DOHH2 (cell line): ENCODE measurements around the gene SIPA1L2.

Experiments used
- H3F3A ChIP-seq: fragments of 200-600 bp; sonication (generic), shearing (Covaris generic); 2 replicates; pipeline ENCODE4 v1.6.0; 2016; ENCODE audit warnings: antibody characterized with exemption, mild to moderate bottlenecking; ENCODE audit not compliant: control insufficient read depth, insufficient read depth
- H3K27ac ChIP-seq: fragments of 200-600 bp; sonication (generic); 2 replicates; pipeline ENCODE4 v1.5.1; 2014; ENCODE audit warnings: low read depth, mild to moderate bottlenecking, low read length, moderate library complexity
- H3K27me3 ChIP-seq: fragments of 200-600 bp; sonication (generic); 2 replicates; pipeline ENCODE4 v1.6.1; 2014; ENCODE audit warnings: mild to moderate bottlenecking, low read length, mixed read lengths; ENCODE audit not compliant: control insufficient read depth
- H3K36me3 ChIP-seq: fragments of 200-600 bp; sonication (generic); 2 replicates; pipeline ENCODE4 v1.6.1; 2014; ENCODE audit warnings: mild to moderate bottlenecking, low read length, moderate library complexity, mixed read lengths; ENCODE audit not compliant: control insufficient read depth
- H3K4me1 ChIP-seq: fragments of 200-600 bp; sonication (generic); 2 replicates; pipeline ENCODE4 v1.6.1; 2014; ENCODE audit warnings: mild to moderate bottlenecking, low read length, mixed read lengths; ENCODE audit not compliant: control insufficient read depth
- H3K4me2 ChIP-seq: fragments of 200-600 bp; sonication (generic); 2 replicates; pipeline ENCODE4 v1.6.0; 2014; ENCODE audit warnings: mild to moderate bottlenecking, low read length, moderate library complexity
- H3K4me3 ChIP-seq: fragments of 200-600 bp; sonication (generic); 2 replicates; pipeline ENCODE4 v1.5.1; 2014; ENCODE audit warnings: mild to moderate bottlenecking, low read length, mixed read lengths
- H3K79me2 ChIP-seq: fragments of 200-600 bp; sonication (generic); 2 replicates; pipeline ENCODE4 v1.6.1; 2014; ENCODE audit warnings: mild to moderate bottlenecking, low read length, mixed read lengths; ENCODE audit not compliant: control insufficient read depth
- H3K9me2 ChIP-seq: fragments of 200-600 bp; sonication (generic); replicated peaks from 2 replicates; pipeline ENCODE4 v1.6.1; 2014; ENCODE audit warnings: mild to moderate bottlenecking, low read length, mixed read lengths; ENCODE audit not compliant: control insufficient read depth
- H3K9me3 ChIP-seq: fragments of 200-600 bp; sonication (generic); 2 replicates; pipeline ENCODE4 v1.6.1; 2014; ENCODE audit warnings: antibody characterized with exemption, low read length, mixed read lengths; ENCODE audit not compliant: control insufficient read depth, insufficient read depth
- H4K20me1 ChIP-seq: fragments of 200-600 bp; sonication (generic); 2 replicates; pipeline ENCODE4 v1.6.0; 2014; ENCODE audit warnings: low read depth, mild to moderate bottlenecking, antibody characterized with exemption, low read length, moderate library complexity; ENCODE audit not compliant: control insufficient read depth, insufficient read depth
- CTCF ChIP-seq: fragments of 200-600 bp; sonication (generic); IDR thresholded peaks from one replicate; pipeline ENCODE4 v1.5.1; 2014; ENCODE audit warnings: antibody characterized with exemption, mild to moderate bottlenecking, low read depth, low read length; ENCODE audit not compliant: poor library complexity, severe bottlenecking
- EZH2phosphoT487 ChIP-seq: fragments of 200-600 bp; sonication (generic); IDR thresholded peaks from 2 replicates; pipeline ENCODE4 v1.6.1; 2017; ENCODE audit warnings: borderline replicate concordance, mild to moderate bottlenecking, antibody characterized with exemption, low read length, moderate library complexity, mixed read lengths

SIPA1L2 gene

GRCh38 chr1:232669981-232670747, 40.2 kb upstream of the SIPA1L2 start:
- Histone ChIP-seq H3K4me3 (no peak overlapping the region), H3F3A (no peaks in the 10 kb centered on the region), H3K27ac (no peak overlapping the region), H3K4me1 (peaks cover 47% of the 10 kb centered on the region), H3K27me3 (no peaks in the 10 kb centered on the region), H3K79me2 (no peaks in the 10 kb centered on the region), H4K20me1 (no peaks in the 10 kb centered on the region), H3K36me3 (no peaks in the 10 kb centered on the region), H3K4me2 (no peak overlapping the region), H3K9me2 (no peaks in the 10 kb centered on the region), H3K9me3 (no peaks in the 10 kb centered on the region)
- TF ChIP-seq CTCF (no peak), EZH2phosphoT487 (no peak)

GRCh38 chr1:232667778-232668165, 37.8 kb upstream of the SIPA1L2 start:
- H3K4me2 ChIP-seq, result 0 out of 2 replicates have a peak overlapping the region, but pooled peaks have one; percentile 2

GRCh38 chr1:232667094-232667777, 37.3 kb upstream of the SIPA1L2 start:
- Histone ChIP-seq H3K27ac (no peak overlapping the region), H3K9me2 (no peaks in the 10 kb centered on the region), H3K9me3 (no peaks in the 10 kb centered on the region), H3K4me1 (peaks cover 28% of the 10 kb centered on the region), H4K20me1 (no peaks in the 10 kb centered on the region), H3K4me3 (no peak overlapping the region), H3K36me3 (no peaks in the 10 kb centered on the region), H3K4me2 (0 out of 2 replicates have a peak overlapping the region, but pooled peaks have one; percentile 2), H3F3A (no peaks in the 10 kb centered on the region), H3K27me3 (no peaks in the 10 kb centered on the region), H3K79me2 (no peaks in the 10 kb centered on the region)
- no peak for TF ChIP-seq EZH2phosphoT487
- TF ChIP-seq CTCF, result no peak

More at GRCh38 chr1:232667778-232668165, 37.8 kb upstream of the SIPA1L2 start:
- Histone ChIP-seq H3K27ac (peak overlapping the region; percentile 1; the same call in 1 of the 2 replicates), H3K36me3 (no peaks in the 10 kb centered on the region), H3K9me2 (no peaks in the 10 kb centered on the region), H4K20me1 (no peaks in the 10 kb centered on the region), H3K4me1 (peaks cover 28% of the 10 kb centered on the region), H3K79me2 (no peaks in the 10 kb centered on the region), H3K4me3 (no peak overlapping the region), H3K9me3 (no peaks in the 10 kb centered on the region), H3K27me3 (no peaks in the 10 kb centered on the region), H3F3A (no peaks in the 10 kb centered on the region)
- TF ChIP-seq CTCF (no peak), EZH2phosphoT487 (no peak)
